Vagina (tissue), 2 donors: Measurements from ENCODE around the gene APOC4.

Experiments used
- POLR2A ChIP-seq, 2 donors: fragments of 450-650 bp; IDR thresholded peaks; one replicate each; pipeline ENCODE4 v1.6.1; 2017; ENCODE audit warnings: antibody characterized with exemption in 2 of 2, mild to moderate bottlenecking in 2 of 2, moderate library complexity in 2 of 2
- POLR2AphosphoS5 ChIP-seq, 2 donors: sonication (generic); formaldehyde crosslinking; IDR thresholded peaks; one replicate each; pipeline ENCODE4 v1.9.0; 2017; ENCODE audit warnings: antibody characterized with exemption in 2 of 2, mild to moderate bottlenecking in 2 of 2, low read depth in 1 of 2; ENCODE audit not compliant: insufficient read depth in 1 of 2
- TF ChIP-seq, protein P1 (sequence below), 3 experiments: fragments of 450-650 bp in 2 of 3; fragments of 200-600 bp in 1 of 3; sonication (generic) in 1 of 3; IDR thresholded peaks; one replicate each; pipeline ENCODE4 v1.5.1; 2017 to 2019; ENCODE audit warnings: antibody characterized with exemption in 3 of 3, mild to moderate bottlenecking in 2 of 3, moderate library complexity in 2 of 3

DNA sequence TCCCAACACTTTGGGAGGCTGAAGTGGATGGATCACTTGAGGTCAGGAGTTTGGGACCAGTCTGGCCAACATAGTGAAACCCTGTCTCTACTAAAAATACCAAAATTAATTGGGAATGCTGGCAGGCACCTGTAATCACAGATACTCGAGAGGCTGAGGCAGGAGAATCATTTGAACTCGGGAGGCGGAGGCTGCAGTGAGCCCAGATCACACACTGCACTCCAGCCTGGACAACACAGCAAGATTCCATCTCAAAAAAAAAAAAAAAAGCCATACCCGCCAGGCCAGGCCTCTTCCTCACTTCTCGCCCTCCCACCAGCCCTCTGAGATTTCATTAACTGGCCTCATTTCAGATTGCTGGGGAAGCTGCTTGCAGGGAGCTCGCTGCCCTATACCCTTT is 51.5 kb downstream of the APOC4 start:
- TF ChIP-seq, protein P1, sequence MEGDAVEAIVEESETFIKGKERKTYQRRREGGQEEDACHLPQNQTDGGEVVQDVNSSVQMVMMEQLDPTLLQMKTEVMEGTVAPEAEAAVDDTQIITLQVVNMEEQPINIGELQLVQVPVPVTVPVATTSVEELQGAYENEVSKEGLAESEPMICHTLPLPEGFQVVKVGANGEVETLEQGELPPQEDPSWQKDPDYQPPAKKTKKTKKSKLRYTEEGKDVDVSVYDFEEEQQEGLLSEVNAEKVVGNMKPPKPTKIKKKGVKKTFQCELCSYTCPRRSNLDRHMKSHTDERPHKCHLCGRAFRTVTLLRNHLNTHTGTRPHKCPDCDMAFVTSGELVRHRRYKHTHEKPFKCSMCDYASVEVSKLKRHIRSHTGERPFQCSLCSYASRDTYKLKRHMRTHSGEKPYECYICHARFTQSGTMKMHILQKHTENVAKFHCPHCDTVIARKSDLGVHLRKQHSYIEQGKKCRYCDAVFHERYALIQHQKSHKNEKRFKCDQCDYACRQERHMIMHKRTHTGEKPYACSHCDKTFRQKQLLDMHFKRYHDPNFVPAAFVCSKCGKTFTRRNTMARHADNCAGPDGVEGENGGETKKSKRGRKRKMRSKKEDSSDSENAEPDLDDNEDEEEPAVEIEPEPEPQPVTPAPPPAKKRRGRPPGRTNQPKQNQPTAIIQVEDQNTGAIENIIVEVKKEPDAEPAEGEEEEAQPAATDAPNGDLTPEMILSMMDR (IDR thresholded peaks at IDR 0.05) = no peak
- TF ChIP-seq POLR2A (IDR thresholded peaks at IDR 0.05) = no peak
- TF ChIP-seq POLR2AphosphoS5 (IDR thresholded peaks at IDR 0.05; ENCODE audit: insufficient read depth in 1 of 2, low read depth in 1 of 2) = no peak
